K562 (cell line): ENCODE measurements around the gene ZNF493. TPM values are rescaled to one million over a fixed set of nuclear protein-coding genes. Genes with fewer than 3 reads are reported as not detected.

Experiments used
- ATAC-seq: fragments of 200-7000 bp; cut with Tn5 transposase; 3 replicates; pipeline ENCODE4 v1.9.1; 2020; ENCODE audit warnings: moderate library complexity
- BruUV-seq: library from RNA; stranded (reverse); fragments of 400-500 nt; replicated peaks from 2 replicates; lab custom pipeline; 2021; lab: Mats Ljungman, UMichigan
- CTCF ChIA-PET: fragments of 300-600 bp; formaldehyde crosslinking; extraction: SDS; loops from one replicate; lab custom pipeline; 2021; ENCODE audit warnings: low intra/inter-chr PET ratio; lab: Yijun Ruan, JAX
- POLR2A ChIA-PET: fragments of 300-600, 350-650 bp; sonication (Branson Sonifier 250); formaldehyde crosslinking; extraction: SDS; loops from one replicate; lab custom pipeline; 2021; ENCODE audit warnings: antibody characterized with exemption, inconsistent platforms; lab: Yijun Ruan, JAX
- DNase-seq, 4 experiments: peaks; one replicate each; pipeline versions ENCODE4 v3.0.0 to v3.0.0-alpha.2; 2011 to 2018; ENCODE audit warnings: low spot score in 3 of 4, mixed read lengths in 3 of 4; ENCODE audit errors: extremely low read depth in 1 of 4
- FAIRE-seq: peaks from 2 replicates; lab custom pipeline; 2011; peaks lifted over from hg19 to GRCh38; lab: Jason Lieb, UNC
- H2AFZ ChIP-seq: 2 replicates; pipeline ENCODE4 v1.6.0; 2011; ENCODE audit warnings: low read depth, low read length, control low read depth, inconsistent platforms
- H3K27ac ChIP-seq: fragments of 200-600 bp; 3 replicates; pipeline ENCODE4 v1.8.0; 2011; ENCODE audit warnings: low read depth, mild to moderate bottlenecking, control low read depth, inconsistent platforms, low read length, moderate library complexity, mixed read lengths; ENCODE audit errors: extremely low read depth
- H3K27me3 ChIP-seq, 2 experiments: fragments of 300-600 bp in 1 of 2; 2 replicates in 1 of 2; 3 replicates in 1 of 2; pipeline versions ENCODE4 v1.6.0 to v1.8.0; 2011; ENCODE audit warnings: inconsistent platforms in 2 of 2, low read length in 2 of 2, mild to moderate bottlenecking in 1 of 2, mixed read lengths in 1 of 2, moderate library complexity in 1 of 2; ENCODE audit not compliant: control insufficient read depth in 2 of 2, insufficient read depth in 2 of 2
- H3K36me3 ChIP-seq: fragments of 300-600 bp; 3 replicates; pipeline ENCODE4 v1.8.0; 2011; ENCODE audit warnings: mild to moderate bottlenecking, low read length, inconsistent platforms; ENCODE audit not compliant: control insufficient read depth, insufficient read depth
- H3K4me1 ChIP-seq, 2 experiments: fragments of 200-600 bp in 1 of 2; replicated peaks in 1 of 2; 2 replicates in 1 of 2; 3 replicates in 1 of 2; pipeline versions ENCODE4 v1.5.1 to v1.8.0; 2011; ENCODE audit warnings: inconsistent platforms in 2 of 2, low read length in 2 of 2, mild to moderate bottlenecking in 1 of 2, mixed read lengths in 1 of 2, moderate library complexity in 1 of 2; ENCODE audit not compliant: control insufficient read depth in 2 of 2, insufficient read depth in 2 of 2
- H3K4me2 ChIP-seq: 2 replicates; pipeline ENCODE4 v1.6.1; 2011; ENCODE audit warnings: low read length, control low read depth, inconsistent platforms, mixed read lengths; ENCODE audit not compliant: insufficient read depth
- H3K4me3 ChIP-seq: fragments of 200-600 bp; sonication (generic), shearing (Covaris generic); 2 replicates; pipeline ENCODE4 v1.5.1; 2016; ENCODE audit warnings: control low read depth, inconsistent platforms
- H3K79me2 ChIP-seq: fragments of 200-600 bp; 3 replicates; pipeline ENCODE4 v1.8.0; 2011; ENCODE audit warnings: low read length, inconsistent platforms; ENCODE audit not compliant: control insufficient read depth, insufficient read depth
- H3K9ac ChIP-seq, 2 experiments: 2 replicates each; pipeline versions ENCODE4 v1.6.0 to v1.6.1; 2011; ENCODE audit warnings: low read depth in 2 of 2, low read length in 2 of 2, control low read depth in 1 of 2, inconsistent platforms in 1 of 2, mild to moderate bottlenecking in 1 of 2, mixed read lengths in 1 of 2; ENCODE audit not compliant: insufficient read depth in 1 of 2
- H3K9me1 ChIP-seq: one replicate; pipeline ENCODE4 v1.6.0; 2011; ENCODE audit warnings: inconsistent platforms, mild to moderate bottlenecking, low read length, moderate library complexity; ENCODE audit not compliant: control insufficient read depth, insufficient read depth
- H3K9me3 ChIP-seq: replicated peaks from 2 replicates; pipeline ENCODE4 v1.5.1; 2011; ENCODE audit warnings: low read depth, low read length, inconsistent platforms; ENCODE audit not compliant: control insufficient read depth, insufficient read depth
- H4K20me1 ChIP-seq: replicated peaks from 2 replicates; pipeline ENCODE4 v1.6.1; 2011; ENCODE audit warnings: low read length, inconsistent platforms, mixed read lengths; ENCODE audit not compliant: control insufficient read depth, insufficient read depth
- MAFF ChIP-seq: IDR thresholded peaks from 2 replicates; pipeline ENCODE4 v1.6.1; 2012; ENCODE audit warnings: low read length, improper control_type of control experiment
- RCOR1 ChIP-seq, 2 experiments: IDR thresholded peaks; 2 replicates each; pipeline ENCODE4 v1.6.1; 2012; ENCODE audit warnings: low read depth in 2 of 2, low read length in 2 of 2, borderline replicate concordance in 1 of 2, improper control_type of control experiment in 1 of 2
- ZBTB5 ChIP-seq: fragments of 450-650 bp; IDR thresholded peaks from 2 replicates; pipeline ENCODE4 v1.6.1; 2017; ENCODE audit warnings: antibody characterized with exemption
- ZNF277 ChIP-seq: fragments of 250-450 bp; sonication (Bioruptor Pico); IDR thresholded peaks from 2 replicates; pipeline ENCODE4 v1.8.0; 2022; ENCODE audit warnings: inconsistent platforms, mild to moderate bottlenecking, moderate library complexity, borderline replicate concordance
- ZNF512 ChIP-seq: IDR thresholded peaks from 2 replicates; pipeline ENCODE4 v1.6.1; 2016; ENCODE audit warnings: missing genetic modification characterization, missing compliant biosample characterization
- WGBS: fragments of 100-300 bp; shearing (Covaris generic); methylation state at CpG from one replicate; pipeline ENCODE4 v1.1.6; 2016; ENCODE audit warnings: low coverage, mixed read lengths; ENCODE audit not compliant: insufficient coverage; ENCODE audit errors: missing lambda C conversion rate; 5-methylcytosine and 5-hydroxymethylcytosine counted together
- in situ Hi-C: fragments of 300-500 bp; cut with MboI; formaldehyde crosslinking; loops from 4 replicates; pipeline ENCODE4 v1.15.0; 2018; ENCODE audit warnings: inconsistent platforms, mixed read lengths
- intact Hi-C: fragments of 100-400 bp; cut with micrococcal nuclease; formaldehyde crosslinking; loops from 2 replicates; pipeline ENCODE4 v1.14.2; 2022
- polyA plus RNA-seq, 8 experiments: library from polyadenylated mRNA; depleted of rRNA in 4 of 8; stranded (reverse) in 5 of 8; unstranded in 3 of 8; fragments of >200 nt; fragmentation: Nextera tagmentation in 2 of 8; fragmentation: Illumina TruSeq in 1 of 8; extraction: Ambion mirVana in 2 of 8; extraction: Trizol in 1 of 8; gene quantifications; 2 replicates each; pipeline versions ENCODE4 v1.2.1 to v1.2.3, GENCODE V29; 2011 to 2014; ENCODE audit warnings: inconsistent platforms in 1 of 8, missing spikeins in 1 of 8
- total RNA-seq, 7 experiments: library from RNA; depleted of rRNA in 6 of 7; stranded (reverse); fragments of >200 nt in 6 of 7; fragmentation: Illumina TruSeq in 2 of 7; extraction: Trizol in 2 of 7; gene quantifications; 2 replicates each; pipeline versions ENCODE4 v1.2.1 to v1.2.3, GENCODE V29; 2011 to 2021; ENCODE audit warnings: low replicate concordance in 1 of 7

Gene ZNF493
- total and polyA plus RNA-seq, 9 of the 15 experiments (the other 6 are each of a cell fraction or from before 2014, with no cell fraction given) = 5.0 to 18.6 (median 12.2) TPM

GRCh38 chr19:21422244-21422643 is 25.3 kb downstream of the ZNF493 start:
- FAIRE-seq (no peak), ATAC-seq (no peak), DNase-seq (no peak)
- H3K9me1 ChIP-seq = no peaks in the 10 kb centered on the region
- in situ Hi-C loops = no loop called here
- intact Hi-C loops = no loop called here
- no peak overlapping the region for H2AFZ ChIP-seq
- H3K79me2 ChIP-seq = no peaks in the 10 kb centered on the region
- no TSS peak for BruUV-seq
- H3K27me3 ChIP-seq = no peaks in the 10 kb centered on the region
- no peak overlapping the region for H3K9ac ChIP-seq
- no peak for TF ChIP-seq ZNF277 (CRISPR knock-in tag)
- no peaks in the 10 kb centered on the region for H3K4me1 ChIP-seq
- H3K4me3 ChIP-seq = no peak overlapping the region
- no peak overlapping the region for H3K27ac ChIP-seq
- POLR2A ChIA-PET = no interaction called here
- H3K4me2 ChIP-seq = no peak overlapping the region
- CTCF ChIA-PET = no interaction called here
- H3K9me3 ChIP-seq = peaks cover 8% of the 10 kb centered on the region
- no peaks in the 10 kb centered on the region for H4K20me1 ChIP-seq
- no peaks in the 10 kb centered on the region for H3K36me3 ChIP-seq

- Histone ChIP-seq H3K9ac (no peak overlapping the region), H2AFZ (no peak overlapping the region), H3K4me1 (no peaks in the 10 kb centered on the region), H4K20me1 (no peaks in the 10 kb centered on the region), H3K4me3 (no peak overlapping the region), H3K36me3 (no peaks in the 10 kb centered on the region), H3K27ac (no peak overlapping the region), H3K9me3 (peaks cover 8% of the 10 kb centered on the region), H3K4me2 (no peak overlapping the region), H3K27me3 (no peaks in the 10 kb centered on the region), H3K9me1 (no peaks in the 10 kb centered on the region), H3K79me2 (no peaks in the 10 kb centered on the region)
- POLR2A ChIA-PET = no interaction called here
- intact Hi-C loops = no loop called here
- in situ Hi-C loops = no loop called here
- WGBS = 22% methylated on average over 1 of the region's 1 CpG
- CTCF ChIA-PET = interaction anchor here (0.6 kb wide), 1 partner anchor 12 kb away, joined by 3 read pairs; no protein-coding TSS in a partner anchor
- FAIRE-seq (no peak), ATAC-seq (no peak), DNase-seq (no peak)
- BruUV-seq = no TSS peak
- TF ChIP-seq ZBTB5 = no peak
- no peak for TF ChIP-seq RCOR1 (IDR thresholded peaks at IDR 0.05; ENCODE audit: borderline replicate concordance in 1 of 2, low read depth in 2 of 2, low read length in 2 of 2)
- TF ChIP-seq ZNF512 (tag) = no peak
- 0 out of 2 replicates have a peak, but pooled peaks have one; percentile 16 for TF ChIP-seq MAFF
Measured at GRCh38 chr19:21423057-21424041, 26.4 kb downstream of the ZNF493 start.
